DND-41 (cell line): ENCODE results near the gene PEAK1.

Experiments used
- ATAC-seq: fragments of 200-7000 bp; cut with Tn5 transposase; 3 replicates; pipeline ENCODE4 v1.9.1; 2021; ENCODE audit warnings: low read depth; ENCODE audit not compliant: insufficient read depth
- DNase-seq: peaks from one replicate; pipeline ENCODE4 v3.0.0-alpha.2; 2020
- H2AFZ ChIP-seq: 2 replicates; pipeline ENCODE4 v1.6.0; 2012; ENCODE audit warnings: low read depth, low read length
- H3K27ac ChIP-seq: 2 replicates; pipeline ENCODE4 v1.5.1; 2012; ENCODE audit warnings: low read length, inconsistent platforms
- H3K27me3 ChIP-seq: fragments of 200-600 bp; sonication (generic); 2 replicates; pipeline ENCODE4 v1.6.0; 2012; ENCODE audit warnings: low read length, mild to moderate bottlenecking, inconsistent platforms; ENCODE audit not compliant: insufficient read depth, poor library complexity
- H3K36me3 ChIP-seq: 2 replicates; pipeline ENCODE4 v1.5.1; 2012; ENCODE audit warnings: low read length, inconsistent platforms; ENCODE audit not compliant: insufficient read depth
- H3K4me1 ChIP-seq: 2 replicates; pipeline ENCODE4 v1.5.1; 2012; ENCODE audit warnings: mild to moderate bottlenecking, low read length; ENCODE audit not compliant: insufficient read depth
- H3K4me2 ChIP-seq: 2 replicates; pipeline ENCODE4 v1.6.0; 2012; ENCODE audit warnings: mild to moderate bottlenecking, moderate library complexity, low read length, inconsistent platforms; ENCODE audit not compliant: insufficient read depth
- H3K4me3 ChIP-seq, 2 experiments: fragments of 200-600 bp in 1 of 2; shearing (Covaris generic) in 1 of 2; 2 replicates each; pipeline ENCODE4 v1.5.1; 2012 to 2016; ENCODE audit warnings: inconsistent platforms in 2 of 2, low read length in 2 of 2, mild to moderate bottlenecking in 2 of 2, low read depth in 1 of 2, moderate library complexity in 1 of 2
- H3K79me2 ChIP-seq: 2 replicates; pipeline ENCODE4 v1.6.0; 2012; ENCODE audit warnings: low read length, inconsistent platforms; ENCODE audit not compliant: insufficient read depth
- H3K9ac ChIP-seq: 2 replicates; pipeline ENCODE4 v1.6.0; 2012; ENCODE audit warnings: low read depth, mild to moderate bottlenecking, inconsistent platforms, low read length, moderate library complexity
- H3K9me3 ChIP-seq: 2 replicates; pipeline ENCODE4 v1.5.1; 2012; ENCODE audit warnings: low read length, moderate library complexity, mild to moderate bottlenecking, inconsistent platforms; ENCODE audit not compliant: insufficient read depth, severe bottlenecking
- H4K20me1 ChIP-seq: 2 replicates; pipeline ENCODE4 v1.6.0; 2012; ENCODE audit warnings: low read length; ENCODE audit not compliant: insufficient read depth
- CTCF ChIP-seq: IDR thresholded peaks from 2 replicates; pipeline ENCODE4 v1.5.1; 2012; ENCODE audit warnings: borderline replicate concordance, low read length, moderate library complexity, mild to moderate bottlenecking; ENCODE audit not compliant: poor library complexity, severe bottlenecking; ENCODE audit errors: extremely low read depth
- EZH2 ChIP-seq: IDR thresholded peaks from 3 replicates; pipeline ENCODE4 v1.6.1; 2012; ENCODE audit warnings: borderline replicate concordance, low read depth, mild to moderate bottlenecking, moderate library complexity, low read length, inconsistent platforms; ENCODE audit not compliant: severe bottlenecking

Gene PEAK1

GRCh38 chr15:77413699-77414349 lies 6.1 kb downstream of the PEAK1 start:
- no peaks in the 10 kb centered on the region for H3K9me3 ChIP-seq
- ATAC-seq = no peak
- TF ChIP-seq CTCF = no peak
- TF ChIP-seq EZH2 = no peak
- H3K27me3 ChIP-seq = no peaks in the 10 kb centered on the region
- H3K4me3 ChIP-seq = no peak overlapping the region
- H3K4me1 ChIP-seq = peaks cover 43% of the 10 kb centered on the region
- peaks cover 7% of the 10 kb centered on the region; the same call in 1 of the 2 replicates for H4K20me1 ChIP-seq
- no peak overlapping the region for H3K9ac ChIP-seq
- no peak overlapping the region for H3K27ac ChIP-seq
- peaks cover 85% of the 10 kb centered on the region for H3K79me2 ChIP-seq
- no peaks in the 10 kb centered on the region for H3K36me3 ChIP-seq
- no peak overlapping the region for H3K4me2 ChIP-seq
- no peak overlapping the region for H2AFZ ChIP-seq
- DNase-seq = no peak

GRCh38 chr15:77412972-77413698 lies 6.8 kb downstream of the PEAK1 start:
- Histone ChIP-seq H3K36me3 (no peaks in the 10 kb centered on the region), H2AFZ (no peak overlapping the region), H3K27me3 (no peaks in the 10 kb centered on the region), H3K9ac (no peak overlapping the region), H3K4me3 (no peak overlapping the region), H3K4me1 (peaks cover 36% of the 10 kb centered on the region), H3K27ac (no peak overlapping the region), H3K9me3 (no peaks in the 10 kb centered on the region), H3K4me2 (no peak overlapping the region), H4K20me1 (0 out of 2 replicates have a peak, but pooled peaks cover 4% of the 10 kb centered on the region), H3K79me2 (peaks cover 85% of the 10 kb centered on the region)
- DNase-seq = no peak
- ATAC-seq = no peak
- TF ChIP-seq EZH2 = no peak
- TF ChIP-seq CTCF = no peak

GRCh38 chr15:77411619-77411976 lies 8.3 kb downstream of the PEAK1 start:
- Histone ChIP-seq H3K27me3 (no peaks in the 10 kb centered on the region), H3K9ac (no peak overlapping the region), H3K4me1 (peaks cover 29% of the 10 kb centered on the region), H3K4me3 (no peak overlapping the region), H2AFZ (no peak overlapping the region), H3K27ac (no peak overlapping the region), H3K79me2 (peaks cover 84% of the 10 kb centered on the region), H3K36me3 (no peaks in the 10 kb centered on the region), H3K4me2 (no peak overlapping the region), H3K9me3 (no peaks in the 10 kb centered on the region), H4K20me1 (no peaks in the 10 kb centered on the region)
- TF ChIP-seq EZH2 (no peak), CTCF (no peak)
- no peak for ATAC-seq
- DNase-seq = no peak
